Central memory CD8-positive, alpha-beta T cell (primary cell): ENCODE measurements around the gene GPBP1.

Experiments
- ATAC-seq: fragments of 150-1000 bp; cut with Tn5 transposase; replicated peaks from 2 replicates; pipeline ENCODE4 v1.10.0; 2022; ENCODE audit warnings: mild to moderate bottlenecking, moderate FRiP score, moderate number of reproducible peaks; ENCODE audit not compliant: poor library complexity, severe bottlenecking; ENCODE audit errors: extremely low read depth
- DNase-seq, 2 donors: peaks; one replicate each; pipeline ENCODE4 v3.0.0; 2021; ENCODE audit warnings: low spot score in 2 of 2
- H3K27ac Mint-ChIP-seq: one replicate; pipeline ENCODE4 v1.8.0; 2022; ENCODE audit warnings: low read depth, mild to moderate bottlenecking, moderate library complexity, mixed read lengths
- H3K27me3 Mint-ChIP-seq: one replicate; pipeline ENCODE4 v1.8.0; 2022; ENCODE audit warnings: mixed read lengths
- H3K36me3 Mint-ChIP-seq: one replicate; pipeline ENCODE4 v1.8.0; 2022; ENCODE audit warnings: mild to moderate bottlenecking, moderate library complexity, mixed read lengths; ENCODE audit not compliant: insufficient read depth
- H3K4me1 Mint-ChIP-seq: one replicate; pipeline ENCODE4 v1.8.0; 2022; ENCODE audit warnings: mixed read lengths
- H3K4me3 Mint-ChIP-seq: one replicate; pipeline ENCODE4 v1.8.0; 2022; ENCODE audit warnings: mild to moderate bottlenecking, moderate library complexity, mixed read lengths
- H3K9me3 Mint-ChIP-seq: one replicate; pipeline ENCODE4 v1.8.0; 2022; ENCODE audit warnings: mixed read lengths

GPBP1 gene

GRCh38 chr5:57199866-57200265 lies 26.0 kb downstream of the GPBP1 start:
- Mint-ChIP-seq H3K27ac (peak overlapping the region; percentile 72), H3K27me3 (no peaks in the 10 kb centered on the region), H3K4me1 (peaks cover 44% of the 10 kb centered on the region), H3K36me3 (peaks cover 25% of the 10 kb centered on the region), H3K4me3 (no peak overlapping the region), H3K9me3 (no peaks in the 10 kb centered on the region)
- no peak for DNase-seq
- no peak for ATAC-seq

GRCh38 chr5:57202811-57203210 lies 29.0 kb downstream of the GPBP1 start:
- ATAC-seq (no peak), DNase-seq (no peak)
- H3K4me1 Mint-ChIP-seq, result peaks cover 61% of the 10 kb centered on the region
- peaks cover 18% of the 10 kb centered on the region for H3K36me3 Mint-ChIP-seq
- no peak overlapping the region for H3K4me3 Mint-ChIP-seq
- no peaks in the 10 kb centered on the region for H3K27me3 Mint-ChIP-seq
- H3K27ac Mint-ChIP-seq, result peak overlapping the region; percentile 71
- no peaks in the 10 kb centered on the region for H3K9me3 Mint-ChIP-seq

GRCh38 chr5:57207007-57207653 lies 33.3 kb downstream of the GPBP1 start:
- DNase-seq (no peak), ATAC-seq (no peak)
- Mint-ChIP-seq H3K9me3 (no peaks in the 10 kb centered on the region), H3K4me1 (peaks cover 80% of the 10 kb centered on the region), H3K27ac (peak overlapping the region; percentile 25), H3K27me3 (no peaks in the 10 kb centered on the region), H3K36me3 (peaks cover 16% of the 10 kb centered on the region), H3K4me3 (no peak overlapping the region)

- Mint-ChIP-seq H3K4me3 (no peak overlapping the region), H3K27me3 (no peaks in the 10 kb centered on the region), H3K27ac (peak overlapping the region; percentile 19), H3K36me3 (peaks cover 16% of the 10 kb centered on the region), H3K9me3 (no peaks in the 10 kb centered on the region), H3K4me1 (peaks cover 80% of the 10 kb centered on the region)
- DNase-seq (no peak), ATAC-seq (no peak)
These were observed 33.8 kb downstream of the GPBP1 start for GRCh38 chr5:57207681-57208080.

GRCh38 chr5:57209316-57210040 lies 35.6 kb downstream of the GPBP1 start:
- ATAC-seq, result no peak
- Mint-ChIP-seq H3K4me3 (peak overlapping the region; percentile 12), H3K27ac (peak overlapping the region; percentile 81), H3K27me3 (no peaks in the 10 kb centered on the region), H3K4me1 (peaks cover 69% of the 10 kb centered on the region), H3K36me3 (peaks cover 20% of the 10 kb centered on the region), H3K9me3 (no peaks in the 10 kb centered on the region)
- DNase-seq, result no peak

GRCh38 chr5:57210633-57211032 lies 36.8 kb downstream of the GPBP1 start:
- H3K9me3 Mint-ChIP-seq, result no peaks in the 10 kb centered on the region
- no peak overlapping the region for H3K4me3 Mint-ChIP-seq
- H3K4me1 Mint-ChIP-seq, result peaks cover 66% of the 10 kb centered on the region
- DNase-seq (no peak), ATAC-seq (peak; percentile 16)
- peak overlapping the region; percentile 81 for H3K27ac Mint-ChIP-seq
- peaks cover 26% of the 10 kb centered on the region for H3K36me3 Mint-ChIP-seq
- H3K27me3 Mint-ChIP-seq, result no peaks in the 10 kb centered on the region

GRCh38 chr5:57211039-57211438 lies 37.2 kb downstream of the GPBP1 start:
- H3K27ac Mint-ChIP-seq, result no peak overlapping the region
- peaks cover 28% of the 10 kb centered on the region for H3K36me3 Mint-ChIP-seq
- no peak for ATAC-seq
- no peak overlapping the region for H3K4me3 Mint-ChIP-seq
- H3K4me1 Mint-ChIP-seq, result peaks cover 66% of the 10 kb centered on the region
- no peaks in the 10 kb centered on the region for H3K27me3 Mint-ChIP-seq
- DNase-seq, result no peak
- H3K9me3 Mint-ChIP-seq, result no peaks in the 10 kb centered on the region

GRCh38 chr5:57215629-57216195 lies 41.9 kb downstream of the GPBP1 start:
- H3K4me1 Mint-ChIP-seq, result peaks cover 30% of the 10 kb centered on the region
- H3K4me3 Mint-ChIP-seq, result no peak overlapping the region
- H3K9me3 Mint-ChIP-seq, result no peaks in the 10 kb centered on the region
- ATAC-seq, result no peak
- H3K27me3 Mint-ChIP-seq, result no peaks in the 10 kb centered on the region
- H3K36me3 Mint-ChIP-seq, result peaks cover 49% of the 10 kb centered on the region
- H3K27ac Mint-ChIP-seq, result peak overlapping the region; percentile 29
- DNase-seq, result no peak

- Mint-ChIP-seq H3K9me3 (no peaks in the 10 kb centered on the region), H3K4me3 (no peak overlapping the region), H3K36me3 (peaks cover 50% of the 10 kb centered on the region), H3K27ac (peak overlapping the region; percentile 29), H3K4me1 (peaks cover 31% of the 10 kb centered on the region), H3K27me3 (no peaks in the 10 kb centered on the region)
- no peak for DNase-seq
- ATAC-seq, result no peak
These were observed 42.9 kb downstream of the GPBP1 start for GRCh38 chr5:57216714-57217113.

GRCh38 chr5:57219386-57219785 lies 45.5 kb downstream of the GPBP1 start:
- H3K4me3 Mint-ChIP-seq, result no peak overlapping the region
- no peaks in the 10 kb centered on the region for H3K9me3 Mint-ChIP-seq
- peaks cover 49% of the 10 kb centered on the region for H3K36me3 Mint-ChIP-seq
- peaks cover 31% of the 10 kb centered on the region for H3K4me1 Mint-ChIP-seq
- H3K27me3 Mint-ChIP-seq, result no peaks in the 10 kb centered on the region
- no peak for ATAC-seq
- no peak for DNase-seq
- peak overlapping the region; percentile 80 for H3K27ac Mint-ChIP-seq

- Mint-ChIP-seq H3K9me3 (no peaks in the 10 kb centered on the region), H3K27ac (peak overlapping the region; percentile 80), H3K27me3 (no peaks in the 10 kb centered on the region), H3K4me3 (no peak overlapping the region), H3K4me1 (peaks cover 25% of the 10 kb centered on the region), H3K36me3 (peaks cover 36% of the 10 kb centered on the region)
- DNase-seq (peak in 1 of 2 donors; percentile 27), ATAC-seq (peak; percentile 64)
These were observed 47.2 kb downstream of the GPBP1 start for GRCh38 chr5:57221049-57221568.

GRCh38 chr5:57225553-57225952 lies 51.7 kb downstream of the GPBP1 start:
- Mint-ChIP-seq H3K27me3 (no peaks in the 10 kb centered on the region), H3K4me1 (peaks cover 26% of the 10 kb centered on the region), H3K4me3 (no peak overlapping the region), H3K36me3 (peaks cover 13% of the 10 kb centered on the region), H3K27ac (peak overlapping the region; percentile 8), H3K9me3 (no peaks in the 10 kb centered on the region)
- ATAC-seq (no peak), DNase-seq (no peak)

GRCh38 chr5:57229313-57229712 lies 55.5 kb downstream of the GPBP1 start:
- ATAC-seq (no peak), DNase-seq (no peak)
- Mint-ChIP-seq H3K27ac (peak overlapping the region; percentile 16), H3K4me1 (peaks cover 40% of the 10 kb centered on the region), H3K9me3 (no peaks in the 10 kb centered on the region), H3K4me3 (no peak overlapping the region), H3K27me3 (no peaks in the 10 kb centered on the region), H3K36me3 (peaks cover 26% of the 10 kb centered on the region)
